GM21737 (cell line): ENCODE data around the gene SVIL.
"Not testable (repeated sequence)": the region's sequence is repeated elsewhere in the genome, so short reads cannot be mapped to it uniquely, and the experiment has no call there.

ENCODE experiments used
- ATAC-seq: cut with Tn5 transposase; IDR thresholded peaks from one replicate; pipeline ENCODE4 v1.9.1; 2021; ENCODE audit warnings: mild to moderate bottlenecking, moderate library complexity; ENCODE audit not compliant: unreplicated experiment

The SVIL gene

GRCh38 chr10:29469481-29470354 is 165.1 kb downstream of the SVIL start:
- ATAC-seq: no peak

GRCh38 chr10:29465384-29465783 is 169.4 kb downstream of the SVIL start:
- ATAC-seq: no peak

DNA sequence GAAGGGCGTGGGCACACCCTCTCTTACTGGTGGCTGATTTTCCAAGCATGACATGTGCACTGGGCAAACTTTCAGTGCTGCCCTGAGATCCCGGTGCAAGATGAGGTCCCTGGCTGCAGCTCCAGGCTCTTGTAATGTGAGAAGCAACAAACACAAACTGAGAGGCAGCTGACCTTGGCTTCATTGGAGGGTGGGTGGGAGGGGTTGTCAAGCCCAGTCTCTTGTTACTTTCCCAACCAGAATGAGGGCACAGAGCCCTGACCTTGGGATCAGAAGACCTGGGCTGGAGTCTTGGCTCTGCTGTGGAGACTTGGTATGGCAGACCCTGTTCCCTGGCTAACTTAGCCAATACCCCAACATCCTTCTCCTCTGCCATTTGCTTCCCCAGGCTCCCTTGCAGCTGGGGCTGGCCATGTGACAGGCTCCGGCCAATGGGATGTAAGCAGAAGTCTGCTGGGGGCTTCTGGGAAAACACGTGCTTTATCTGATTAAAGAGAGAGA is 170.1 kb downstream of the SVIL start:
- not testable (repeated sequence) for ATAC-seq

GRCh38 chr10:29461042-29461441 is 173.7 kb downstream of the SVIL start:
- ATAC-seq: no peak

- ATAC-seq: not testable (repeated sequence)
Measured at GRCh38 chr10:29458190-29458589, 176.6 kb downstream of the SVIL start.

- no peak for ATAC-seq
Measured at GRCh38 chr10:29455095-29455494, 179.7 kb downstream of the SVIL start.

DNA sequence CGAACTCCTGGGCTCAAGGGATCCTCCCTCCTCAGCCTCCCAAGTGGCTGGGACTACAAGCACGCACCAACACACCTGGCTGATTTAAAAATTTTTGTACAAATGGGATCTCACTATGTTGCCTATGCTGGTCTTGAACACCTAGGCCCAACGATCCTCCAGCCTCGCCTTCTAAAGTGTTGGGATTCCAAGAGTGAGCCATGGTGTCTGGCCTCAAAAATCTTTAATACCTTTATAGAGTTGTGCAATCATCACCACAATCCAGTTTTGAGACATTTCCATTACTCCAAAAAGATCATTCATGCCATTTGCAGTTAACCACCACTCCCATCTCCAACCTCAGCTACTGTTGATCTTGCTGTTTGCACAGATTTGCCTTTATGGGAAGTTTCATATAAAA is 180.5 kb downstream of the SVIL start:
- ATAC-seq: no peak

DNA sequence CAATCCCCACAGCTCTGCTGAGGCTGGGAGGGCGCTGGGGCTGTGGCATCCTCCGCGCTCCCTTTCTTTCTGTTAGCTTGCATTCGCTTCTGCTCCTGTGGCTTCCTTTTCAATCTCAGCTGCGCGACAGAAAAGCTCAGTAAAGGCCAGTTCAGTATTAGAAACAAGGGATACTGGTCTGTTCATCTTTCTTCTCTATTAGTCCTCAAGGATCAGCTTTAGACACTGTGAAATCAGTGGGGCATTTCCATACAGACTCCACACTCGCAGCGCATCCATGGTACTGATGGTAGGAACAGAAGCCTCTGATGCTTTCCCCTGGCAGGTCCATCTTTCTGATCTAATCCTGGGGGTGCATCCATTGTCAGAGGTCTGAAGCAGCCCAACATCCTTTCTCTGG is 182.2 kb downstream of the SVIL start:
- no peak for ATAC-seq

- ATAC-seq: no peak
Measured at GRCh38 chr10:29451946-29452345, 182.8 kb downstream of the SVIL start.

GRCh38 chr10:29450405-29450804 is 184.4 kb downstream of the SVIL start:
- no peak for ATAC-seq

DNA sequence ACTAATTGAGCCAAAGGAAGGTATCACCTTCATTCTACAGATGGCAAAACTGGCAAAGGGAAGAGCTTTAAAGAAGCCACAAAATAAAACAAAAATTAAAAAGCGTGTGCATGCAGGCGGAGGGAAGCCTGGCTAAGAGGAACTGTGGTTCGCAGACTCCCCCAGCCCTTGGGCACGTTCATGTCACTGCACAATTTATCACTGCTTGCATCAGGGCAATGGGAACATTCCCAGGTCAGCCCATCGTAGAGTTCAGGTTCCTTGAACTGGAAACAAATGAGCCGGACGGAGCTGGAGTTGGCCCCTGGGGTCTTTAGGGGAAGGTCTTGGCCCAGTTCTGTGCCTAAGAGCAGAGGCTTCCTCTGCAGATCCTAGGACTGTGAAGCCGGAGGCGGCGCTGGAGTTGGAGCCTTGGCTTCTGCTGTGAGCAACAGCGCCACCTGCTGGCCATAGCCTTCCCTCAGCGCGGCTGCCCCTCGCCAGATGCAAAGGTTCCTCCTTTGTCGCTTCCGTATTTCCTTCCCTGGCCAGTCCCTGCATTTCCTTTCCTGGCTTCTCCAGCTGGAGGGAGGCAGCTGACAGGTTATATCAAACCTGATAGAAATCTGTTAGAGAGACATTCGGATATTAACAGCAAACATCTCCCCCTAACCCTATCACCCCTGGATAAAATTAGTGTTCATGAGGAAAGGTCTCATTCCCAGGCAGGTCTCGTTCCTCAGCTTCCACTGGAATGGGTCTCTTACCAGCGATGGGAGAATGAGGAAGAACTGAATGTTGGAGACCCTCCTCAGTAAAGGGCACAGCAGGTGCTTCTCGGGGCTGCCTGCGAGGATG is 185.8 kb downstream of the SVIL start:
- ATAC-seq: peak; percentile 82

- no peak for ATAC-seq
Measured at GRCh38 chr10:29448125-29448524, 186.6 kb downstream of the SVIL start.

- ATAC-seq: no peak
Measured at GRCh38 chr10:29446327-29446726, 188.4 kb downstream of the SVIL start.

- ATAC-seq: no peak
Measured at GRCh38 chr10:29443745-29444523, 190.8 kb downstream of the SVIL start.

- no peak for ATAC-seq
Measured at GRCh38 chr10:29440981-29441380, 193.8 kb downstream of the SVIL start.

DNA sequence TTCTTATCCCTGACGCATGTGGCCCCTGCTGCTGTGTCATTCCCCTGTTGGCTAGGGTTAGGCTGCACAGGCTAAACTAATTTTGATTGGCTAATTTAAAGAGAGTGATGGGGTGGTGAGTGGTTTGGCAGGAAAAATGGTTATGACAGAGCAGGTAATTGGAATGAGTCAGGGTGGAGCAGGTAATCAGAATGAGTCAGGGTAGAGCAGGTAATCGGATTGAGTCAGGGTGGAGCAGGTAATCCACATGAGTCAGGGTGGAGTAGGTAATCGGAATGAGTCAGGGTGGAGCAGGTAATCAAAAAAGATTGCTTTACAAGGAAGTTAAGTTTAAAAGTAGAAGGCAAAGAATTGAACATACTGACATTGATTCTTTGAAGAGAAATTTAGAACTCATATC is 195.8 kb downstream of the SVIL start:
- ATAC-seq: not testable (repeated sequence)

DNA sequence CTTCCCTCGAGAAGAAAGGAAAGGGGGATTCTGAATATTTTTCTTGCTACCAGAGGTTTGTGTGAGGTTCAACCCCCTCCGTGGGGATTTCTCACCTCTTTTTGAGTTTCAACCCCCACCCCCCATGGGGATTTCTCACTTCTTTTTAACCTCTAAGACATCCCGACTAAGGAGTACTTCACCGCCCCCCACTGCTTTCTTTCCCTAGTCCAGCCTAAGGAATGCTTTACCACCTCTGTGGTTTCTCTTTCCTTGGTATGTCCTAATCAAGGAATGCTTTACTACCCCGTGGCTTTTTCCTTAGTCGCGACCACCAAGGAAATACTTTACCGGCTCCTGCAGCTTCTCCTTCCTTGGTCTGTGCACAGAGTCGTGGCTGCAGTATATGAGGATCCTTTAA is 196.5 kb downstream of the SVIL start:
- no peak for ATAC-seq

- no peak for ATAC-seq
Measured at GRCh38 chr10:29437871-29438270, 196.9 kb downstream of the SVIL start.

DNA sequence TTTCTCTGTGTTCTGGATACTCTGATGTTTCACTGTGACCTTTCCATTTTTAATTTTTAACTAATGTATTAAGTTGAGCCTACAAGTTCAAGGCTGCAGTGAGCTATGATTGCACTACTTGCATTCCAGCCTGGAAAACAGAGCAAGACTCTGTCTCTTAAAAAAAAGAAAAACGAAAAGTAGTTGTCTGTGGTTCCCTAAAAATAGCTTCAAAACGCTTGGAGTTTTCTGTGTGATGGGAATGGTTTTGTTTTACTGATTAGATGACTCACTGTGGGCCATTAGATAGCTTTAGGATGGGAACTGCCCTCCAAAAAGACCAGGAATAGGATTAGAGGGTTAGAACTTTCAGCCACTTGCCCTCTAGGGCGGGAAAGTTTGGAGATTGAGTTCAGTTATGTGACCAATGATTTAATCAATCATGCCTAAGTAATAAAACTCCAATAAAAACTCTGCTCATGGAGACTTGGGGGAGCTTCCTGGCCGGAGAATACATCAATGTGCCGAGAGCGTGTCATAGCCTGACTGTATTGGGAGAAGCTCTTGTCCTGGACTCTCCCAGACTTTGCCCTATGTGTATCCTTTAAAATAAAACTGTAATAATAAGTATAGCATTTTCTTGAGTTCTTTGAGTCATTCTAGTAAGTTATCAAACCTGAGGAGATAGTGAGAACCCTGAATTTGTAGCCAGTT is 198.8 kb downstream of the SVIL start:
- no peak for ATAC-seq

DNA sequence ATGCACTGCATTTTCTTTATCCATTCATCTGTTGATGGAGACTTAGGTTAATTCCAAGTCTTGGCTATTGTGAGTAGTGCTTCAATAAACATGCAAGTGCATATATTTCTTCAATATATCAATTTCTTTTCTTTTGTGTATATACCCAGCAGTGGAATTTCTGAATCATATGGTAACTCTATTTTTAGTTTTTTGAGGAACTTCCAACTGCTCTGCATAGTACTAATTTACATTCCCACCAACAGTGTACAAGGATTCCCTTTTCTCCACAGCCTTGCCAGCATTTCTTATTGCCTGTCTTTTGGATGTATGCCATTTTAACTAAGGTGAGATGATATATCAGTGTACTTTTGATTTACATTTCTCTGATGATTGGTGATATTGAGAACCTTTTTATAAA is 200.7 kb downstream of the SVIL start:
- ATAC-seq: no peak
